ENCODE data around the gene CDH4. TPM values are rescaled to one million over a fixed set of nuclear protein-coding genes. Genes with fewer than 3 reads are reported as not detected.

Gene CDH4
- total and polyA plus RNA-seq, 9 of the 15 experiments (the other 6 are each of a cell fraction or from before 2014, with no cell fraction given) = 0.04 TPM; not detected in 8

- TF ChIP-seq KDM2B (CRISPR knock-in tag; IDR thresholded peaks at IDR 0.05) (no peak), ETV6 (IDR thresholded peaks at IDR 0.05; ENCODE audit: borderline replicate concordance in 1 of 2, low read depth in 2 of 2, low read length in 1 of 2) (no peak), ETV6 (CRISPR knock-in tag; IDR thresholded peaks at IDR 0.05; ENCODE audit: borderline replicate concordance) (no peak), ZNF740 (CRISPR knock-in tag; IDR thresholded peaks at IDR 0.05) (no peak), ZNF740 (tag; IDR thresholded peaks at IDR 0.05) (no peak), POLR3G (IDR thresholded peaks at IDR 0.05; ENCODE audit: extremely low read depth, insufficient read length, insufficient replicate concordance) (no peak), ERF (CRISPR knock-in tag; IDR thresholded peaks at IDR 0.05) (no peak), ZNF655 (CRISPR knock-in tag; IDR thresholded peaks at IDR 0.05) (no peak), HNRNPL (IDR thresholded peaks at IDR 0.05; ENCODE audit: low read depth, low read length) (no peak), MITF (IDR thresholded peaks at IDR 0.05) (no peak), ZKSCAN1 (IDR thresholded peaks at IDR 0.05; ENCODE audit: low read depth, low read length) (no peak), CBX5 (IDR thresholded peaks at IDR 0.05; ENCODE audit: borderline replicate concordance, low read depth) (no peak)
These were observed 511.1 kb downstream of the CDH4 start (continued) for GRCh38 chr20:61762886-61763739.
